Lower leg skin (tissue), 3 donors: Measurements from ENCODE around the gene LRP1B.

Experiments used
- CTCF ChIP-seq, 3 donors: fragments of 450-650 bp; IDR thresholded peaks; one replicate each; pipeline ENCODE4 v1.5.1; 2016; ENCODE audit warnings: antibody characterized with exemption in 3 of 3, mild to moderate bottlenecking in 3 of 3, moderate library complexity in 2 of 3
- POLR2A ChIP-seq, 2 donors: fragments of 450-650 bp; IDR thresholded peaks; one replicate each; pipeline ENCODE4 v1.6.1; 2016 to 2017; ENCODE audit warnings: antibody characterized with exemption in 2 of 2, mild to moderate bottlenecking in 1 of 2, moderate library complexity in 1 of 2

GRCh38 chr2:141482697-141483096 lies 648.1 kb downstream of the LRP1B start:
- no peak for TF ChIP-seq POLR2A (IDR thresholded peaks at IDR 0.05)
- no peak for TF ChIP-seq CTCF (IDR thresholded peaks at IDR 0.05)
